ENCODE measurements around the gene ZEB2. TPM values are rescaled to one million over a fixed set of nuclear protein-coding genes. Genes with fewer than 3 reads are reported as not detected.
A peak's percentile ranks its signal among the peaks of the same experiment; 100 is the strongest.

The ZEB2 gene
- total RNA-seq (2014; rRNA removed; shearing (Covaris generic)): not detected in 2 replicates

GRCh38 chr2:144519934-144520731 lies at the start of gene ZEB2:
ZEB2 (minus strand) TSS chr2:144520119; CDS start chr2:144517350, 2,769 bp downstream.
- in situ Hi-C loops (cut with HindIII; ENCODE audit: low sequenced_read_pairs): no loop called here
- DNase-seq (ENCODE audit: low spot score): peak; percentile 21

GRCh38 chr2:144567745-144568144 lies 47.8 kb upstream of the ZEB2 start:
- DNase-seq (ENCODE audit: low spot score): no peak
- in situ Hi-C loops (cut with HindIII; ENCODE audit: low sequenced_read_pairs): no loop called here

GRCh38 chr2:144566448-144566847 lies 46.5 kb upstream of the ZEB2 start:
- DNase-seq (ENCODE audit: low spot score): no peak
- in situ Hi-C loops (cut with HindIII; ENCODE audit: low sequenced_read_pairs): no loop called here

GRCh38 chr2:144560251-144560650 lies 40.3 kb upstream of the ZEB2 start:
- DNase-seq (ENCODE audit: low spot score): no peak
- in situ Hi-C loops (cut with HindIII; ENCODE audit: low sequenced_read_pairs): no loop called here

- no peak for DNase-seq (ENCODE audit: low spot score)
- in situ Hi-C loops (cut with HindIII; ENCODE audit: low sequenced_read_pairs): no loop called here
These were observed 39.8 kb upstream of the ZEB2 start for GRCh38 chr2:144559681-144560080.

GRCh38 chr2:144559242-144559641 lies 39.3 kb upstream of the ZEB2 start:
- DNase-seq (ENCODE audit: low spot score): no peak
- in situ Hi-C loops (cut with HindIII; ENCODE audit: low sequenced_read_pairs): no loop called here

GRCh38 chr2:144554492-144555210 lies 34.7 kb upstream of the ZEB2 start:
- in situ Hi-C loops (cut with HindIII; ENCODE audit: low sequenced_read_pairs): no loop called here
- no peak for DNase-seq (ENCODE audit: low spot score)

- DNase-seq (ENCODE audit: low spot score): no peak
- in situ Hi-C loops (cut with HindIII; ENCODE audit: low sequenced_read_pairs): no loop called here
These were observed 33.5 kb upstream of the ZEB2 start for GRCh38 chr2:144553379-144553778.

GRCh38 chr2:144552821-144553220 lies 32.9 kb upstream of the ZEB2 start:
- in situ Hi-C loops (cut with HindIII; ENCODE audit: low sequenced_read_pairs): no loop called here

GRCh38 chr2:144550911-144551310 lies 31.0 kb upstream of the ZEB2 start:
- no peak for DNase-seq (ENCODE audit: low spot score)

More at GRCh38 chr2:144552821-144553220, 32.9 kb upstream of the ZEB2 start:
- DNase-seq (ENCODE audit: low spot score): no peak

GRCh38 chr2:144550084-144550483 lies 30.2 kb upstream of the ZEB2 start:
- no peak for DNase-seq (ENCODE audit: low spot score)
- in situ Hi-C loops (cut with HindIII; ENCODE audit: low sequenced_read_pairs): no loop called here

More at GRCh38 chr2:144550911-144551310, 31.0 kb upstream of the ZEB2 start:
- in situ Hi-C loops (cut with HindIII; ENCODE audit: low sequenced_read_pairs): no loop called here

GRCh38 chr2:144548532-144549191 lies 28.7 kb upstream of the ZEB2 start:
- in situ Hi-C loops (cut with HindIII; ENCODE audit: low sequenced_read_pairs): no loop called here
- no peak for DNase-seq (ENCODE audit: low spot score)

GRCh38 chr2:144548088-144548487 lies 28.2 kb upstream of the ZEB2 start:
- in situ Hi-C loops (cut with HindIII; ENCODE audit: low sequenced_read_pairs): no loop called here
- DNase-seq (ENCODE audit: low spot score): no peak

GRCh38 chr2:144547494-144547893 lies 27.6 kb upstream of the ZEB2 start:
- DNase-seq (ENCODE audit: low spot score): no peak
- in situ Hi-C loops (cut with HindIII; ENCODE audit: low sequenced_read_pairs): no loop called here

- in situ Hi-C loops (cut with HindIII; ENCODE audit: low sequenced_read_pairs): no loop called here
- DNase-seq (ENCODE audit: low spot score): no peak
These were observed 27.0 kb upstream of the ZEB2 start for GRCh38 chr2:144546933-144547332.

- in situ Hi-C loops (cut with HindIII; ENCODE audit: low sequenced_read_pairs): no loop called here
- no peak for DNase-seq (ENCODE audit: low spot score)
These were observed 25.9 kb upstream of the ZEB2 start for GRCh38 chr2:144545787-144546186.

GRCh38 chr2:144544053-144544452 lies 24.1 kb upstream of the ZEB2 start:
- DNase-seq (ENCODE audit: low spot score): no peak
- in situ Hi-C loops (cut with HindIII; ENCODE audit: low sequenced_read_pairs): no loop called here

GRCh38 chr2:144541396-144541795 lies 21.5 kb upstream of the ZEB2 start:
- DNase-seq (ENCODE audit: low spot score): no peak
- in situ Hi-C loops (cut with HindIII; ENCODE audit: low sequenced_read_pairs): no loop called here

- DNase-seq (ENCODE audit: low spot score): no peak
- in situ Hi-C loops (cut with HindIII; ENCODE audit: low sequenced_read_pairs): no loop called here
These were observed 19.4 kb upstream of the ZEB2 start for GRCh38 chr2:144539289-144539782.

- in situ Hi-C loops (cut with HindIII; ENCODE audit: low sequenced_read_pairs): no loop called here
- no peak for DNase-seq (ENCODE audit: low spot score)
These were observed 15.4 kb upstream of the ZEB2 start for GRCh38 chr2:144535300-144535699.

Measured in G401 (cell line).